ENCODE results near the gene TMEM242.
A peak's percentile ranks its signal among the peaks of the same experiment; 100 is the strongest.

GRCh38 chr6:157269261-157269794 is 54.0 kb downstream of the TMEM242 start:
- TF ChIP-seq CTCF (IDR thresholded peaks at IDR 0.05 in 8 of 11, conservative IDR thresholded peaks at IDR 0.05 in 3 of 11) (no peak), POLR2AphosphoS5 (IDR thresholded peaks at IDR 0.05) (peak; percentile 42 to 60 (median 55))

Data from spleen (tissue), 7 donors.